K562 (cell line): ENCODE data around the gene C2CD2L. TPM values are rescaled to one million over a fixed set of nuclear protein-coding genes. Genes with fewer than 3 reads are reported as not detected.

Source experiments
- DPF2 ChIP-seq: fragments of 450-650 bp; IDR thresholded peaks from 2 replicates; pipeline ENCODE4 v1.6.1; 2016
- ETV1 ChIP-seq: fragments of 450-650 bp; conservative IDR thresholded peaks from 2 replicates; pipeline ENCODE4 v1.6.1; 2016; ENCODE audit warnings: missing genetic modification characterization, control low read depth, low read depth, missing compliant biosample characterization
- FOSL1 ChIP-seq: fragments of 200-800 bp; sonication (Bioruptor generic); conservative IDR thresholded peaks from 2 replicates; pipeline ENCODE4 v1.6.1; 2016; ENCODE audit warnings: missing genetic modification characterization, missing compliant biosample characterization
- GABPA ChIP-seq: fragments of 200-800 bp; sonication (Bioruptor generic); conservative IDR thresholded peaks from 2 replicates; pipeline ENCODE4 v1.6.1; 2016; ENCODE audit warnings: low read depth, missing genetic modification characterization, missing compliant biosample characterization
- GATA2 ChIP-seq: sonication (generic); formaldehyde crosslinking; IDR thresholded peaks from 2 replicates; pipeline ENCODE4 v1.4.0; 2020; ENCODE audit warnings: mild to moderate bottlenecking, missing genetic modification reagents
- MITF ChIP-seq: IDR thresholded peaks from 2 replicates; pipeline ENCODE4 v1.6.1; 2014; ENCODE audit warnings: antibody characterized with exemption
- MTA1 ChIP-seq: fragments of 450-650 bp; IDR thresholded peaks from 2 replicates; pipeline ENCODE4 v1.6.1; 2017; ENCODE audit warnings: borderline replicate concordance
- MXD1 ChIP-seq: fragments of 250-450 bp; sonication (Bioruptor Pico); IDR thresholded peaks from 2 replicates; pipeline ENCODE4 v1.8.0; 2021; ENCODE audit warnings: borderline replicate concordance, mild to moderate bottlenecking, moderate library complexity; ENCODE audit not compliant: poor library complexity, severe bottlenecking
- MXI1 ChIP-seq: IDR thresholded peaks from 2 replicates; pipeline ENCODE4 v1.6.1; 2011; ENCODE audit warnings: low read depth, mild to moderate bottlenecking, improper control_type of control experiment, low read length
- POLR2B ChIP-seq: fragments of 450-650 bp; IDR thresholded peaks from 2 replicates; pipeline ENCODE4 v1.6.1; 2018; ENCODE audit warnings: low read depth; ENCODE audit not compliant: partially characterized antibody
- POLR2G ChIP-seq: fragments of 200-400 bp; formaldehyde crosslinking; IDR thresholded peaks from 2 replicates; pipeline ENCODE4 v1.6.1; 2017; ENCODE audit warnings: low read depth, mild to moderate bottlenecking, antibody characterized with exemption, low read length, moderate library complexity
- RBM15 ChIP-seq: fragments of 200-400 bp; formaldehyde crosslinking; IDR thresholded peaks from 2 replicates; pipeline ENCODE4 v1.6.1; 2018; ENCODE audit warnings: mild to moderate bottlenecking, low read length, moderate library complexity; ENCODE audit not compliant: insufficient read depth
- RBM22 ChIP-seq: fragments of 200-400 bp; formaldehyde crosslinking; IDR thresholded peaks from 2 replicates; pipeline ENCODE4 v1.6.1; 2018; ENCODE audit warnings: low read length, low read depth; ENCODE audit not compliant: poor library complexity, severe bottlenecking
- polyA plus RNA-seq, 8 experiments: library from polyadenylated mRNA; depleted of rRNA in 4 of 8; stranded (reverse) in 5 of 8; unstranded in 3 of 8; fragments of >200 nt; fragmentation: Nextera tagmentation in 2 of 8; fragmentation: Illumina TruSeq in 1 of 8; extraction: Ambion mirVana in 2 of 8; extraction: Trizol in 1 of 8; gene quantifications; 2 replicates each; pipeline versions ENCODE4 v1.2.1 to v1.2.3, GENCODE V29; 2011 to 2014; ENCODE audit warnings: inconsistent platforms in 1 of 8, missing spikeins in 1 of 8
- total RNA-seq, 7 experiments: library from RNA; depleted of rRNA in 6 of 7; stranded (reverse); fragments of >200 nt in 6 of 7; fragmentation: Illumina TruSeq in 2 of 7; extraction: Trizol in 2 of 7; gene quantifications; 2 replicates each; pipeline versions ENCODE4 v1.2.1 to v1.2.3, GENCODE V29; 2011 to 2021; ENCODE audit warnings: low replicate concordance in 1 of 7
- TF ChIP-seq, protein P1 (sequence below): fragments of 450-650 bp; IDR thresholded peaks from 2 replicates; pipeline ENCODE4 v1.6.1; 2016; ENCODE audit warnings: mild to moderate bottlenecking, moderate library complexity

C2CD2L gene
- total and polyA plus RNA-seq, 9 of the 15 experiments (the other 6 are each of a cell fraction or from before 2014, with no cell fraction given) = 0.66 to 41.2 (median 14.8) TPM

- TF ChIP-seq MITF (peak; percentile 54; the same call in 1 of the 2 replicates), MXI1 (peak; percentile 80; the same call in 1 of the 2 replicates), GATA2 (no peak), RBM22 (peak; percentile 58), GABPA (tag) (peak; percentile 89), RBM15 (no peak), ETV1 (tag) (no peak), POLR2G (peak; percentile 85), FOSL1 (no peak), POLR2B (peak; percentile 84), DPF2 (peak; percentile 72; the same call in 1 of the 2 replicates), MTA1 (peak; percentile 50; the same call in 1 of the 2 replicates), MXD1 (CRISPR knock-in tag) (peak; percentile 39)
- TF ChIP-seq, protein P1, sequence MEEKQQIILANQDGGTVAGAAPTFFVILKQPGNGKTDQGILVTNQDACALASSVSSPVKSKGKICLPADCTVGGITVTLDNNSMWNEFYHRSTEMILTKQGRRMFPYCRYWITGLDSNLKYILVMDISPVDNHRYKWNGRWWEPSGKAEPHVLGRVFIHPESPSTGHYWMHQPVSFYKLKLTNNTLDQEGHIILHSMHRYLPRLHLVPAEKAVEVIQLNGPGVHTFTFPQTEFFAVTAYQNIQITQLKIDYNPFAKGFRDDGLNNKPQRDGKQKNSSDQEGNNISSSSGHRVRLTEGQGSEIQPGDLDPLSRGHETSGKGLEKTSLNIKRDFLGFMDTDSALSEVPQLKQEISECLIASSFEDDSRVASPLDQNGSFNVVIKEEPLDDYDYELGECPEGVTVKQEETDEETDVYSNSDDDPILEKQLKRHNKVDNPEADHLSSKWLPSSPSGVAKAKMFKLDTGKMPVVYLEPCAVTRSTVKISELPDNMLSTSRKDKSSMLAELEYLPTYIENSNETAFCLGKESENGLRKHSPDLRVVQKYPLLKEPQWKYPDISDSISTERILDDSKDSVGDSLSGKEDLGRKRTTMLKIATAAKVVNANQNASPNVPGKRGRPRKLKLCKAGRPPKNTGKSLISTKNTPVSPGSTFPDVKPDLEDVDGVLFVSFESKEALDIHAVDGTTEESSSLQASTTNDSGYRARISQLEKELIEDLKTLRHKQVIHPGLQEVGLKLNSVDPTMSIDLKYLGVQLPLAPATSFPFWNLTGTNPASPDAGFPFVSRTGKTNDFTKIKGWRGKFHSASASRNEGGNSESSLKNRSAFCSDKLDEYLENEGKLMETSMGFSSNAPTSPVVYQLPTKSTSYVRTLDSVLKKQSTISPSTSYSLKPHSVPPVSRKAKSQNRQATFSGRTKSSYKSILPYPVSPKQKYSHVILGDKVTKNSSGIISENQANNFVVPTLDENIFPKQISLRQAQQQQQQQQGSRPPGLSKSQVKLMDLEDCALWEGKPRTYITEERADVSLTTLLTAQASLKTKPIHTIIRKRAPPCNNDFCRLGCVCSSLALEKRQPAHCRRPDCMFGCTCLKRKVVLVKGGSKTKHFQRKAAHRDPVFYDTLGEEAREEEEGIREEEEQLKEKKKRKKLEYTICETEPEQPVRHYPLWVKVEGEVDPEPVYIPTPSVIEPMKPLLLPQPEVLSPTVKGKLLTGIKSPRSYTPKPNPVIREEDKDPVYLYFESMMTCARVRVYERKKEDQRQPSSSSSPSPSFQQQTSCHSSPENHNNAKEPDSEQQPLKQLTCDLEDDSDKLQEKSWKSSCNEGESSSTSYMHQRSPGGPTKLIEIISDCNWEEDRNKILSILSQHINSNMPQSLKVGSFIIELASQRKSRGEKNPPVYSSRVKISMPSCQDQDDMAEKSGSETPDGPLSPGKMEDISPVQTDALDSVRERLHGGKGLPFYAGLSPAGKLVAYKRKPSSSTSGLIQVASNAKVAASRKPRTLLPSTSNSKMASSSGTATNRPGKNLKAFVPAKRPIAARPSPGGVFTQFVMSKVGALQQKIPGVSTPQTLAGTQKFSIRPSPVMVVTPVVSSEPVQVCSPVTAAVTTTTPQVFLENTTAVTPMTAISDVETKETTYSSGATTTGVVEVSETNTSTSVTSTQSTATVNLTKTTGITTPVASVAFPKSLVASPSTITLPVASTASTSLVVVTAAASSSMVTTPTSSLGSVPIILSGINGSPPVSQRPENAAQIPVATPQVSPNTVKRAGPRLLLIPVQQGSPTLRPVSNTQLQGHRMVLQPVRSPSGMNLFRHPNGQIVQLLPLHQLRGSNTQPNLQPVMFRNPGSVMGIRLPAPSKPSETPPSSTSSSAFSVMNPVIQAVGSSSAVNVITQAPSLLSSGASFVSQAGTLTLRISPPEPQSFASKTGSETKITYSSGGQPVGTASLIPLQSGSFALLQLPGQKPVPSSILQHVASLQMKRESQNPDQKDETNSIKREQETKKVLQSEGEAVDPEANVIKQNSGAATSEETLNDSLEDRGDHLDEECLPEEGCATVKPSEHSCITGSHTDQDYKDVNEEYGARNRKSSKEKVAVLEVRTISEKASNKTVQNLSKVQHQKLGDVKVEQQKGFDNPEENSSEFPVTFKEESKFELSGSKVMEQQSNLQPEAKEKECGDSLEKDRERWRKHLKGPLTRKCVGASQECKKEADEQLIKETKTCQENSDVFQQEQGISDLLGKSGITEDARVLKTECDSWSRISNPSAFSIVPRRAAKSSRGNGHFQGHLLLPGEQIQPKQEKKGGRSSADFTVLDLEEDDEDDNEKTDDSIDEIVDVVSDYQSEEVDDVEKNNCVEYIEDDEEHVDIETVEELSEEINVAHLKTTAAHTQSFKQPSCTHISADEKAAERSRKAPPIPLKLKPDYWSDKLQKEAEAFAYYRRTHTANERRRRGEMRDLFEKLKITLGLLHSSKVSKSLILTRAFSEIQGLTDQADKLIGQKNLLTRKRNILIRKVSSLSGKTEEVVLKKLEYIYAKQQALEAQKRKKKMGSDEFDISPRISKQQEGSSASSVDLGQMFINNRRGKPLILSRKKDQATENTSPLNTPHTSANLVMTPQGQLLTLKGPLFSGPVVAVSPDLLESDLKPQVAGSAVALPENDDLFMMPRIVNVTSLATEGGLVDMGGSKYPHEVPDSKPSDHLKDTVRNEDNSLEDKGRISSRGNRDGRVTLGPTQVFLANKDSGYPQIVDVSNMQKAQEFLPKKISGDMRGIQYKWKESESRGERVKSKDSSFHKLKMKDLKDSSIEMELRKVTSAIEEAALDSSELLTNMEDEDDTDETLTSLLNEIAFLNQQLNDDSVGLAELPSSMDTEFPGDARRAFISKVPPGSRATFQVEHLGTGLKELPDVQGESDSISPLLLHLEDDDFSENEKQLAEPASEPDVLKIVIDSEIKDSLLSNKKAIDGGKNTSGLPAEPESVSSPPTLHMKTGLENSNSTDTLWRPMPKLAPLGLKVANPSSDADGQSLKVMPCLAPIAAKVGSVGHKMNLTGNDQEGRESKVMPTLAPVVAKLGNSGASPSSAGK = peak; percentile 97
Observed at GRCh38 chr11:119121008-119121810, 14.1 kb downstream of the C2CD2L start, which contains the start of gene HINFP (continued).
